Trophoblast cell (in vitro differentiated cells and primary cell): ENCODE results near the gene ATP13A2.

ENCODE experiments used
- DNase-seq, 2 donors: peaks; one replicate each; pipeline ENCODE4 v3.0.0-alpha.2; 2016
- H2AFZ ChIP-seq: 2 replicates; pipeline ENCODE4 v1.6.1; 2013; ENCODE audit warnings: low read length, moderate library complexity, mild to moderate bottlenecking; ENCODE audit not compliant: insufficient read depth, poor library complexity
- H2AK5ac ChIP-seq: 2 replicates; pipeline ENCODE4 v1.6.1; 2013; ENCODE audit warnings: mild to moderate bottlenecking, low read length
- H2BK120ac ChIP-seq: 2 replicates; pipeline ENCODE4 v1.6.1; 2013; ENCODE audit warnings: low read length, mild to moderate bottlenecking, moderate library complexity; ENCODE audit not compliant: insufficient read depth, poor library complexity
- H2BK12ac ChIP-seq: 2 replicates; pipeline ENCODE4 v1.6.1; 2013; ENCODE audit warnings: mild to moderate bottlenecking, low read length, moderate library complexity
- H2BK5ac ChIP-seq: 2 replicates; pipeline ENCODE4 v1.6.1; 2013; ENCODE audit warnings: low read length, low read depth, moderate library complexity, mild to moderate bottlenecking; ENCODE audit not compliant: poor library complexity
- H3K14ac ChIP-seq: 2 replicates; pipeline ENCODE4 v1.6.1; 2013; ENCODE audit warnings: mild to moderate bottlenecking, low read length
- H3K18ac ChIP-seq: 2 replicates; pipeline ENCODE4 v1.6.1; 2013; ENCODE audit warnings: mild to moderate bottlenecking, low read length
- H3K23ac ChIP-seq: 2 replicates; pipeline ENCODE4 v1.6.1; 2013; ENCODE audit warnings: low read length
- H3K27ac ChIP-seq: 2 replicates; pipeline ENCODE4 v1.5.1; 2013; ENCODE audit warnings: low read depth, mild to moderate bottlenecking, inconsistent platforms, low read length, moderate library complexity
- H3K27me3 ChIP-seq: 2 replicates; pipeline ENCODE4 v1.6.1; 2013; ENCODE audit warnings: inconsistent platforms, mild to moderate bottlenecking, low read length, moderate library complexity; ENCODE audit not compliant: insufficient read depth
- H3K36me3 ChIP-seq, 2 experiments: 1 replicate in 1 of 2; 2 replicates in 1 of 2; pipeline ENCODE4 v1.6.1; 2013; ENCODE audit warnings: low read length in 2 of 2, mild to moderate bottlenecking in 2 of 2, moderate library complexity in 1 of 2; ENCODE audit not compliant: insufficient read depth in 2 of 2, control insufficient read depth in 1 of 2
- H3K4ac ChIP-seq: 2 replicates; pipeline ENCODE4 v1.6.1; 2013; ENCODE audit warnings: low read depth, mild to moderate bottlenecking, low read length, moderate library complexity
- H3K4me1 ChIP-seq, 2 experiments: 1 replicate in 1 of 2; 2 replicates in 1 of 2; pipeline ENCODE4 v1.6.1; 2013; ENCODE audit warnings: low read length in 2 of 2, mild to moderate bottlenecking in 2 of 2, moderate library complexity in 1 of 2; ENCODE audit not compliant: insufficient read depth in 2 of 2, control insufficient read depth in 1 of 2
- H3K4me2 ChIP-seq: 2 replicates; pipeline ENCODE4 v1.6.1; 2013; ENCODE audit warnings: inconsistent platforms, mild to moderate bottlenecking, low read length, moderate library complexity
- H3K4me3 ChIP-seq: 2 replicates; pipeline ENCODE4 v1.5.1; 2013; ENCODE audit warnings: mild to moderate bottlenecking, low read depth, low read length, inconsistent platforms
- H3K79me1 ChIP-seq: one replicate; pipeline ENCODE4 v1.6.1; 2013; ENCODE audit warnings: low read length
- H3K79me2 ChIP-seq: 2 replicates; pipeline ENCODE4 v1.6.1; 2013; ENCODE audit warnings: low read length, mild to moderate bottlenecking; ENCODE audit not compliant: control insufficient read depth, insufficient read depth, poor library complexity
- H3K9ac ChIP-seq: 2 replicates; pipeline ENCODE4 v1.6.1; 2013; ENCODE audit warnings: mild to moderate bottlenecking, low read length
- H3K9me3 ChIP-seq: 2 replicates; pipeline ENCODE4 v1.6.1; 2013; ENCODE audit warnings: low read depth, mild to moderate bottlenecking, control low read depth, inconsistent platforms, low read length; ENCODE audit not compliant: insufficient read depth
- H4K12ac ChIP-seq: 2 replicates; pipeline ENCODE4 v1.6.1; 2013; ENCODE audit warnings: low read depth, mild to moderate bottlenecking, low read length, moderate library complexity
- H4K8ac ChIP-seq: 2 replicates; pipeline ENCODE4 v1.6.1; 2013; ENCODE audit warnings: low read depth, mild to moderate bottlenecking, low read length, moderate library complexity
- H4K91ac ChIP-seq: one replicate; pipeline ENCODE4 v1.6.1; 2013; ENCODE audit warnings: low read depth, mild to moderate bottlenecking, low read length, moderate library complexity
- WGBS: extraction: QIAGEN DNeasy Blood & Tissue Kit; methylation state at CpG from one replicate; pipeline ENCODE4 v1.1.7; 2013; ENCODE audit warnings: missing lambda C conversion rate; ENCODE audit not compliant: insufficient read length, insufficient coverage; ENCODE audit errors: extremely low coverage; 5-methylcytosine and 5-hydroxymethylcytosine counted together

Gene ATP13A2

DNA sequence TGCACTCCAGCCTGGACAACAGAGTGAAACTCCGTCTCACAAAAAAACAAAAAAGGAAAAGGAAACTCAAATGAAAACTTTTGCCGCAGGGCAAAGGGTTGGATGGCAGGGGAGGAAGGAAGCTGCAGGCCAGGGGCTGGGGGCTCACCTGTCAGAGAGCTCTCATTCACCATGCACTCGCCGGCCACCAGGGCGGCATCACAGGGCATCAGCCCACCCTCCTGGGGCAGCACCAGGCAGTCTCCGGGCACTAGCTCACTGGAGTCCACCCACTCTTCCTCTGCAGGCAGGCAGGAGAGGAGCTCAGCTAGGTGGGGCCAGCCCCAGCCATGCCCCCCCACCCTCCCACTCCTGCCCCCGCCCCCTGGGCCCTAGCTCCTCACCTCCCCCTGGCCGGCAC is 11.9 kb downstream of the ATP13A2 start:
- Histone ChIP-seq H3K9me3 (no peaks in the 10 kb centered on the region), H2BK5ac (no peak overlapping the region), H4K91ac (no peak overlapping the region), H3K18ac (no peak overlapping the region), H3K36me3 (peaks cover 56 to 59% of the 10 kb centered on the region in 2 experiments), H3K4ac (no peak overlapping the region), H2BK12ac (no peak overlapping the region), H4K8ac (no peak overlapping the region), H2AK5ac (no peak overlapping the region), H3K4me3 (no peak overlapping the region), H3K4me1 (no peaks in the 10 kb centered on the region), H3K14ac (no peak overlapping the region), H3K79me1 (no peaks in the 10 kb centered on the region), H3K9ac (no peak overlapping the region), H2BK120ac (no peak overlapping the region), H3K27ac (no peak overlapping the region), H3K4me2 (no peak overlapping the region), H3K27me3 (no peaks in the 10 kb centered on the region), H3K23ac (no peak overlapping the region), H3K79me2 (no peaks in the 10 kb centered on the region), H2AFZ (no peak overlapping the region), H4K12ac (no peak overlapping the region)
- WGBS, result no CpG with 5 or more reads among the region's 8 CpGs
- DNase-seq, result no peak

DNA sequence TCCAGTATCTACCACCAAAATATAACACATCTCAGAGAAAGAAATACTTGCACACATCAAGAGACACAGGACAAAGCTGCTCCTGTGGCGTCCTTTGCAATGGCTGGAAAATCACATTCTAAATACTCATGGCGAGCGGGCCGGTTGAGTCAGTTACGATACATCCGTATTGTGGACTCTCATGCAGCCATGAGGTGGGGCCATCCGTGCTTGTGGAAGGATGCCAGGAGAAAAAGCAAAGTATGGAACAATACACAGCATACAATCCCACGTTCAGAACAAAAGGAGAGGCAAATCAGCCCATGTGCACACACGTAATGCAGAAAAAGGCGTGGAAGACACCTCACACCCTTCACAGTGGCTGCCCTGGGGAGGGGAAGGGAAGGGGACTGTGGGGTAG is 13.1 kb downstream of the ATP13A2 start:
- no peak overlapping the region for H2BK12ac ChIP-seq
- no peak for DNase-seq
- H4K91ac ChIP-seq, result no peak overlapping the region
- H2AK5ac ChIP-seq, result no peak overlapping the region
- H3K9ac ChIP-seq, result no peak overlapping the region
- H4K12ac ChIP-seq, result no peak overlapping the region
- no peak overlapping the region for H3K14ac ChIP-seq
- no peak overlapping the region for H3K4me2 ChIP-seq
- H3K79me2 ChIP-seq, result no peaks in the 10 kb centered on the region
- no peaks in the 10 kb centered on the region for H3K4me1 ChIP-seq
- H3K36me3 ChIP-seq, result peaks cover 48 to 49% of the 10 kb centered on the region in 2 experiments
- no peaks in the 10 kb centered on the region for H3K27me3 ChIP-seq
- no peak overlapping the region for H2BK5ac ChIP-seq
- no CpG with 5 or more reads among the region's 10 CpGs for WGBS
- no peak overlapping the region for H3K23ac ChIP-seq
- no peaks in the 10 kb centered on the region for H3K9me3 ChIP-seq
- no peak overlapping the region for H3K27ac ChIP-seq
- H3K4ac ChIP-seq, result no peak overlapping the region
- no peak overlapping the region for H4K8ac ChIP-seq
- no peak overlapping the region for H3K4me3 ChIP-seq
- H2BK120ac ChIP-seq, result no peak overlapping the region
- no peak overlapping the region for H3K18ac ChIP-seq
- no peak overlapping the region for H2AFZ ChIP-seq
- H3K79me1 ChIP-seq, result no peaks in the 10 kb centered on the region

GRCh38 chr1:16996845-16997244 is 14.9 kb downstream of the ATP13A2 start:
- Histone ChIP-seq H3K18ac (no peak overlapping the region), H3K27me3 (no peaks in the 10 kb centered on the region), H3K4ac (no peak overlapping the region), H3K9ac (no peak overlapping the region), H2BK5ac (no peak overlapping the region), H3K4me1 (no peaks in the 10 kb centered on the region), H4K91ac (no peak overlapping the region), H3K79me2 (no peaks in the 10 kb centered on the region), H2AFZ (no peak overlapping the region), H3K9me3 (peaks cover 2% of the 10 kb centered on the region), H3K23ac (no peak overlapping the region), H2AK5ac (no peak overlapping the region), H3K4me3 (no peak overlapping the region), H2BK120ac (no peak overlapping the region), H4K12ac (no peak overlapping the region), H3K4me2 (no peak overlapping the region), H2BK12ac (no peak overlapping the region), H3K36me3 (peaks cover 39% of the 10 kb centered on the region in 2 experiments), H3K27ac (no peak overlapping the region), H3K14ac (no peak overlapping the region), H3K79me1 (no peaks in the 10 kb centered on the region), H4K8ac (no peak overlapping the region)
- DNase-seq, result no peak
- no CpG with 5 or more reads among the region's 14 CpGs for WGBS

GRCh38 chr1:16993521-16994038 is 18.1 kb downstream of the ATP13A2 start:
- no peak overlapping the region for H3K9ac ChIP-seq
- no peak overlapping the region for H3K27ac ChIP-seq
- no peak for DNase-seq
- H4K8ac ChIP-seq, result no peak overlapping the region
- peaks cover 37 to 42% of the 10 kb centered on the region in 2 experiments for H3K36me3 ChIP-seq
- no peak overlapping the region for H3K4me2 ChIP-seq
- H2BK5ac ChIP-seq, result no peak overlapping the region
- H3K79me2 ChIP-seq, result no peaks in the 10 kb centered on the region
- H4K91ac ChIP-seq, result no peak overlapping the region
- no peak overlapping the region for H2BK120ac ChIP-seq
- H3K9me3 ChIP-seq, result peaks cover 2% of the 10 kb centered on the region
- no peak overlapping the region for H2BK12ac ChIP-seq
- no peaks in the 10 kb centered on the region for H3K27me3 ChIP-seq
- H3K14ac ChIP-seq, result no peak overlapping the region
- no peaks in the 10 kb centered on the region for H3K79me1 ChIP-seq
- no peak overlapping the region for H3K23ac ChIP-seq
- no peak overlapping the region for H2AFZ ChIP-seq
- no peaks in the 10 kb centered on the region for H3K4me1 ChIP-seq
- H3K4ac ChIP-seq, result no peak overlapping the region
- H3K18ac ChIP-seq, result no peak overlapping the region
- H2AK5ac ChIP-seq, result no peak overlapping the region
- no peak overlapping the region for H3K4me3 ChIP-seq
- WGBS, result no CpG with 5 or more reads among the region's 15 CpGs
- H4K12ac ChIP-seq, result no peak overlapping the region
